ENCODE results near the gene MYPN.
A peak's percentile ranks its signal among the peaks of the same experiment; 100 is the strongest.
"Not testable (repeated sequence)": the region's sequence is repeated elsewhere in the genome, so short reads cannot be mapped to it uniquely, and the experiment has no call there.

MYPN gene, protein sequence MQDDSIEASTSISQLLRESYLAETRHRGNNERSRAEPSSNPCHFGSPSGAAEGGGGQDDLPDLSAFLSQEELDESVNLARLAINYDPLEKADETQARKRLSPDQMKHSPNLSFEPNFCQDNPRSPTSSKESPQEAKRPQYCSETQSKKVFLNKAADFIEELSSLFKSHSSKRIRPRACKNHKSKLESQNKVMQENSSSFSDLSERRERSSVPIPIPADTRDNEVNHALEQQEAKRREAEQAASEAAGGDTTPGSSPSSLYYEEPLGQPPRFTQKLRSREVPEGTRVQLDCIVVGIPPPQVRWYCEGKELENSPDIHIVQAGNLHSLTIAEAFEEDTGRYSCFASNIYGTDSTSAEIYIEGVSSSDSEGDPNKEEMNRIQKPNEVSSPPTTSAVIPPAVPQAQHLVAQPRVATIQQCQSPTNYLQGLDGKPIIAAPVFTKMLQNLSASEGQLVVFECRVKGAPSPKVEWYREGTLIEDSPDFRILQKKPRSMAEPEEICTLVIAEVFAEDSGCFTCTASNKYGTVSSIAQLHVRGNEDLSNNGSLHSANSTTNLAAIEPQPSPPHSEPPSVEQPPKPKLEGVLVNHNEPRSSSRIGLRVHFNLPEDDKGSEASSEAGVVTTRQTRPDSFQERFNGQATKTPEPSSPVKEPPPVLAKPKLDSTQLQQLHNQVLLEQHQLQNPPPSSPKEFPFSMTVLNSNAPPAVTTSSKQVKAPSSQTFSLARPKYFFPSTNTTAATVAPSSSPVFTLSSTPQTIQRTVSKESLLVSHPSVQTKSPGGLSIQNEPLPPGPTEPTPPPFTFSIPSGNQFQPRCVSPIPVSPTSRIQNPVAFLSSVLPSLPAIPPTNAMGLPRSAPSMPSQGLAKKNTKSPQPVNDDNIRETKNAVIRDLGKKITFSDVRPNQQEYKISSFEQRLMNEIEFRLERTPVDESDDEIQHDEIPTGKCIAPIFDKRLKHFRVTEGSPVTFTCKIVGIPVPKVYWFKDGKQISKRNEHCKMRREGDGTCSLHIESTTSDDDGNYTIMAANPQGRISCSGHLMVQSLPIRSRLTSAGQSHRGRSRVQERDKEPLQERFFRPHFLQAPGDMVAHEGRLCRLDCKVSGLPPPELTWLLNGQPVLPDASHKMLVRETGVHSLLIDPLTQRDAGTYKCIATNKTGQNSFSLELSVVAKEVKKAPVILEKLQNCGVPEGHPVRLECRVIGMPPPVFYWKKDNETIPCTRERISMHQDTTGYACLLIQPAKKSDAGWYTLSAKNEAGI (N-terminal part only)

GRCh38 chr10:68109331-68109730, at the start of gene MYPN:
MYPN (plus strand) TSS chr10:68109488; CDS start chr10:68121439, 11,951 bp downstream.
- DNase-seq (ENCODE audit: low read depth, low spot score) = no peak

DNA sequence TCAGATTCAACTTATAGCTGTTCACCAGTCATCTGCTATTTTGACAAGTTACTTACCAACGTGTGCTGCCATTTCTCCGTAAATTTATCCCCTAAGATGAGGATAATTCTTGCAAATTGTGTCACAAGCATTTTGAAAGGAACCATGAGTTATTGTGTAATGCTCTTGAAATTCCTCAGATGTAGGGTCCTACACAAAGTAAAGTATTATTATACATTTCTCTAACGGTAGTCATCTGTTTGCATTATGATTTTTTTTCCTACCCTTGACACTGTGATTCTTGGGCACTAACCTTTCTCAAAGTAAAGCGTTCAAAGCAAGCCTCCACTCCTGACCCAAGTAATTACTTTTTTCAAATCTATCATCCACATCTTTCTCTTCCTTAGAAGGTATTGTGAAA, 42.3 kb upstream of the MYPN start:
- DNase-seq (ENCODE audit: low read depth, low spot score) = no peak

DNA sequence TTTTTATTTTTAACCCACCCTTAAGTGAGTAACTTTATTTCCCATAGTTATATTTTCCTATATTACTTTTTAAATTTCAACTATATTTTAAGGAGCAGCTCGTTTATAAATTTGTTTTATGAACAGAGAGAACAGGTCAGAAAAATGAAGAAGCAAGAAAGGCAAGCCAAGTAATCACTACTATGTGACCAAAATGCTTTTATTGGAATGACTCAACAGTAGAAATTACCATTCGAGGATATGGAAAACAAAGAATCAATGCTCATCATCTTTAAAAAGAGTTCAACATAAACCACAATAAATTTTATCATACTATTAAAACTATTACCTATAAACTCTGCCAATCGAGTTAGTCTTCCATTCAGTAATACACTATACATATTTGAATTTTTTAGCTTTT, 41.8 kb upstream of the MYPN start:
- no peak for DNase-seq (ENCODE audit: low read depth, low spot score)

DNA sequence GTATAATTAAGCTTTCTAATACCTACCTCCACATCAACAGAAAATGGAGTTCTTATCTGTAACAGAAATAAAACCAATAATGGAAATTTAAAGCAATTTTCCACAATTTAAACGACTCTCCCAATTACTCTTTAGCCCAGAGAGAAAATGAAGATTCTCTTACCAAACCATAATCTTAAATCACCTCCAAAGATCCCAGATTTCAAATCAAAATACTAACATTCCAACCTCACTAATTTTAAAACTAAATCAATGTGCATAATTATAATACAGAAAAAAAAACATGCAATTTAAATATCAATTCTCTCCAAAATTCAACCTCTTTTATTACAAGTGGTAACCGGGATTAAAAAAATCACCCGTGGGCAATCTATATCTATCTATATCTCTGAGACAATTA, 35.7 kb upstream of the MYPN start:
- no peak for DNase-seq (ENCODE audit: low read depth, low spot score)

DNA sequence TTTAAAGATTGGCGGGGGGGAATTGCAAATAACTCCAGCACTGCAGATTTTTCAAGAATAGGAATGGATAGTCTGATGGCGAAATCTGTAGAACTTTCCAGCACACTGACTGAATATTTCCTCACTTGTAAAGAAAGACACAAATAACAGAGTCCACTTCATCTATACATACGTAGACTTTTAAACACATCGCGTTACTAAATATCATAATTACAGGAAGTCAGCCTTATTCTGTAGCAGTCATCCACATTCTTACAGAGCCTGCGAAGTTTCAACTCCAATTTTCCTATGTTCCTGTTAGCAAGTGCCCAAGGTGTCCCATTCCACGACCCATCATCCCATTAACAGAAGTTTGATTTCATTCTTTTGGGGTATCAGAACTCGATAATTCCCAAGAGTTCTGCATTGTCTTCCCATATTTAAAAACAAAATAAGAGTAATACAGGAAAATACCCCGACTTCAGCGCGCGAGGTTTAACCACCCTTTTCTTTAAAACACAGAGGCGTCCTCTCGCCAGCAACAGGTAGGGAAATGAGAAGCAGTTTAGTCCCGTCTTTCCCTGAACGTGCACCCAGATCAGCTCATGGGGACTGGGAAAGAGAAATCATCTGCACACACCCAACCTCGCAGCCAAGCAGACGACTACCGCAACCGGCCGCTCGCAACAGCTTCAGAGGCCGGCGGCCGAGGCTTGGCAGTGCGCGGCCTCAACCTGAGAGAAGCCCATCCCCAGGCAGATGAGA, 35.1 kb upstream of the MYPN start:
- DNase-seq (ENCODE audit: low read depth, low spot score) = no peak

GRCh38 chr10:68074775-68075549, 34.3 kb upstream of the MYPN start, which contains the start of gene HERC4:
HERC4 (minus strand) TSS chr10:68075283; CDS start chr10:68073108, 2,175 bp downstream.
- peak; percentile 92 for DNase-seq (ENCODE audit: low read depth, low spot score)

GRCh38 chr10:68075550-68076004, 33.7 kb upstream of the MYPN start:
- DNase-seq (ENCODE audit: low read depth, low spot score) = no peak

- DNase-seq (ENCODE audit: low read depth, low spot score) = not testable (repeated sequence)
These were observed 33.2 kb upstream of the MYPN start for GRCh38 chr10:68076081-68076480.

GRCh38 chr10:68077026-68077425, 32.3 kb upstream of the MYPN start:
- DNase-seq (ENCODE audit: low read depth, low spot score) = no peak

GRCh38 chr10:68079434-68079833, 29.9 kb upstream of the MYPN start:
- DNase-seq (ENCODE audit: low read depth, low spot score) = no peak

GRCh38 chr10:68080853-68081431, 28.3 kb upstream of the MYPN start:
- no peak for DNase-seq (ENCODE audit: low read depth, low spot score)

GRCh38 chr10:68081916-68082315, 27.4 kb upstream of the MYPN start:
- no peak for DNase-seq (ENCODE audit: low read depth, low spot score)

GRCh38 chr10:68082872-68083271, 26.4 kb upstream of the MYPN start:
- DNase-seq (ENCODE audit: low read depth, low spot score) = no peak

DNA sequence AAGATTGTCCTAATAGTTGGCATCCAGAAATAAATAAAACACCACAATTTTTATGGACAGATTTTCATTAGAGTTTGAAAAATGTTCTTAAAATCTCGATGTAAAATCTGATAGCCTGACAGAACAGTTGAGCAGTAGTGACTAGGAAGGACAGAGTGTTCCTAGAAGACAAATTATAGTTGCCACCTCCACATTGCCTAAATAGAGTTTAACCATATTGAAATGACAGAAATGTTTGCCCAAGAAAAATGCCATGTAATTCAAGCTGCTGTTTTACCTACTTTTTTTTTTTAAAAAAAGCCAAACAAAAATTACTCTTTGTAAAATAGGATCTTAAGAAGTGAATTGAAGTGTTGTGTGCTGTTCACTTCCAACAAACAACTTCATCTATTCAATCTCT, 25.3 kb upstream of the MYPN start:
- DNase-seq (ENCODE audit: low read depth, low spot score) = no peak

DNA sequence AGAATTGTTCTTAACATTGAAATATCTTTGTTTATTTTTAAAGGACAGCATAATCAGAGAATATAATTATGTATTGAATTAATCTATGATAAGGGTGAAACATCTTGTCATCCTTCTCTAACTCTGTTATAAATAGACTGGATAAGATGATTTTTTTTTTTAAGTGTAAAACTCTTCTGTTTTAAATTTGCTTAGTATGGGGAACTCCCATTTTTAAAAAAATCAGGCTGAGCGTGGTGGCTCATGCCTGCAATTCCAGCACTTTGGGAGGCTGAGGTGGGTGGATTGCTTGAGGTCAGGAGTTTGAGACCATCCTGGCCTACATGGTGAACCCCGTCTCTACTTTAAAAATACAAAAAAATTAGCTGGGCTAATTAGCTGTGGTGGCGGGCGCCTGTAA, 24.8 kb upstream of the MYPN start:
- no peak for DNase-seq (ENCODE audit: low read depth, low spot score)

GRCh38 chr10:68086011-68086410, 23.3 kb upstream of the MYPN start:
- no peak for DNase-seq (ENCODE audit: low read depth, low spot score)

DNA sequence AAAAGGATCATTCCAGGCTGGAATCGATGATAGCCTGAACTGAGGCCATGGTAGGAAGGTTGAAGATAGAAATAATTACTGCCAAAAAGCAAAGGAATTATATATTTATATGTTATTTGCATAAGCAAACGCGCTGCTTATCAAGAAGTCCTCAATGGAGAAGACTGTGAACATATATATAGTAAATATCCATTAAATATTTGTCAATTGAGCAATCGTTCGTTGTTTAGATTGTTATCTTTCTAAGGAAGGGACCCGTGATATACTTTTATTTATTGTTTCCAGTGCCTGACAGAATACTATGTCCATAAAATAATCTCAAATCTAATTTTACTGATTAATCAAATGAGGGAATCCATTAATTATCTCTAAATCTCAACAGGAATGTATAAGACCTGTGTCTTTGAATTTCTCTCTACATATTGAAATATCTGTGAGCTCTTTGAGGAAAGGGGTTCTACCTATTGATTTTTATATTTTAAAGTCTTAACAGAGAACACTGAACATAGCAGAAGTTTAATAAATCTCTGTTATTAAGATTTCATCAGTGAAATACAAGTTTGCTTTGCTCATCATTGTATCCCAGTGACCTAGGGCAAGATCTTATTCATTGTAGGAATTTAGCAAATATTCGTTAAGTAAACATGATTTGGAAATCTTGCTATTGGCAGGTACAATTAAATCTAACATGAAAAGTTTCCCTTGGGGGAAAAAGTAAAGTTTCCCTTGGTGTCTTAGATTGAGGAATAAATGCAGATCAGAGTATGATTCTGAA, 22.2 kb upstream of the MYPN start:
- no peak for DNase-seq (ENCODE audit: low read depth, low spot score)

- no peak for DNase-seq (ENCODE audit: low read depth, low spot score)
These were observed 21.4 kb upstream of the MYPN start for GRCh38 chr10:68087685-68088401.
